Measurements from ENCODE around the gene PRELP.

DNA sequence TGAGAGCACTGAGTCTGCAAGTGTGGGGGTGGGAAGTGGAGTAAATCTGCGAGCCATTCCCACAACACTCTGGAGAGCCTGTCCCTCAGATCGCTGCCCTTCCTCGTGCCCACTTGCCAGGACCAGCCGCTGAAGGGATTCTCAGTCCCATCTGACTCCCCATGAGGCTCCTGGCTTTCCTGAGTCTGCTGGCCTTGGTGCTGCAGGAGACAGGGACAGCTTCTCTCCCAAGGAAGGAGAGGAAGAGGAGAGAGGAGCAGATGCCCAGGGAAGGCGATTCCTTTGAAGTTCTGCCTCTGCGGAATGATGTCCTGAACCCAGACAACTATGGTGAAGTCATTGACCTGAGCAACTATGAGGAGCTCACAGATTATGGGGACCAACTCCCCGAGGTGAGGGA, 20.2 kb downstream of the PRELP start:
- TF ChIP-seq, protein P1, sequence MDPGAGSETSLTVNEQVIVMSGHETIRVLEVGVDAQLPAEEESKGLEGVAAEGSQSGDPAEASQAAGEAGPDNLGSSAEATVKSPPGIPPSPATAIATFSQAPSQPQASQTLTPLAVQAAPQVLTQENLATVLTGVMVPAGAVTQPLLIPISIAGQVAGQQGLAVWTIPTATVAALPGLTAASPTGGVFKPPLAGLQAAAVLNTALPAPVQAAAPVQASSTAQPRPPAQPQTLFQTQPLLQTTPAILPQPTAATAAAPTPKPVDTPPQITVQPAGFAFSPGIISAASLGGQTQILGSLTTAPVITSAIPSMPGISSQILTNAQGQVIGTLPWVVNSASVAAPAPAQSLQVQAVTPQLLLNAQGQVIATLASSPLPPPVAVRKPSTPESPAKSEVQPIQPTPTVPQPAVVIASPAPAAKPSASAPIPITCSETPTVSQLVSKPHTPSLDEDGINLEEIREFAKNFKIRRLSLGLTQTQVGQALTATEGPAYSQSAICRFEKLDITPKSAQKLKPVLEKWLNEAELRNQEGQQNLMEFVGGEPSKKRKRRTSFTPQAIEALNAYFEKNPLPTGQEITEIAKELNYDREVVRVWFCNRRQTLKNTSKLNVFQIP (CRISPR knock-in tag; IDR thresholded peaks at IDR 0.05; ENCODE audit: borderline replicate concordance, low read depth): no peak
- no peak for TF ChIP-seq ISL1 (CRISPR knock-in tag; IDR thresholded peaks at IDR 0.05)
- no peak for TF ChIP-seq CREB5 (CRISPR knock-in tag; IDR thresholded peaks at IDR 0.05; ENCODE audit: low read depth)
- TF ChIP-seq OSR1 (CRISPR knock-in tag; IDR thresholded peaks at IDR 0.05): no peak
- TF ChIP-seq ZFP30 (CRISPR knock-in tag; IDR thresholded peaks at IDR 0.05): no peak
- no peak for TF ChIP-seq ZNF8 (CRISPR knock-in tag; IDR thresholded peaks at IDR 0.05)
- TF ChIP-seq ZNF70 (CRISPR knock-in tag; IDR thresholded peaks at IDR 0.05): no peak
- TF ChIP-seq TCF4 (CRISPR knock-in tag; IDR thresholded peaks at IDR 0.05; ENCODE audit: borderline replicate concordance): no peak
- TF ChIP-seq RARB (CRISPR knock-in tag; IDR thresholded peaks at IDR 0.05): no peak
- no peak for TF ChIP-seq PATZ1 (CRISPR knock-in tag; IDR thresholded peaks at IDR 0.05; ENCODE audit: borderline replicate concordance)

Data from SK-N-SH treated with all-trans-retinoic acid at 6 μM for 48 hours (cell line).